ENCODE results near the gene PNPLA3.
"Not testable (repeated sequence)": the region's sequence is repeated elsewhere in the genome, so short reads cannot be mapped to it uniquely, and the experiment has no call there.

The PNPLA3 gene

GRCh38 chr22:43889860-43890253 is 33.7 kb upstream of the PNPLA3 start:
- DNase-seq (ENCODE audit: low spot score), result peak; percentile 14

GRCh38 chr22:43890901-43891331 is 32.7 kb upstream of the PNPLA3 start:
- no peak for DNase-seq (ENCODE audit: low spot score)

- no peak for DNase-seq (ENCODE audit: low spot score)
These were observed 32.0 kb upstream of the PNPLA3 start, which contains the start of gene PNPLA5 for GRCh38 chr22:43891360-43892182. TSS of gene PNPLA5 (minus strand) at chr22:43892013. CDS start at chr22:43891880, 133 bp downstream.

- no peak for DNase-seq (ENCODE audit: low spot score)
These were observed 31.3 kb upstream of the PNPLA3 start for GRCh38 chr22:43892183-43892894.

GRCh38 chr22:43893266-43893665 is 30.3 kb upstream of the PNPLA3 start:
- no peak for DNase-seq (ENCODE audit: low spot score)

- no peak for DNase-seq (ENCODE audit: low spot score)
These were observed 29.5 kb upstream of the PNPLA3 start for GRCh38 chr22:43894122-43894521.

GRCh38 chr22:43895986-43896645 is 27.5 kb upstream of the PNPLA3 start:
- DNase-seq (ENCODE audit: low spot score), result no peak

- DNase-seq (ENCODE audit: low spot score), result no peak
These were observed 25.8 kb upstream of the PNPLA3 start for GRCh38 chr22:43897751-43898261.

GRCh38 chr22:43900206-43900605 is 23.4 kb upstream of the PNPLA3 start:
- no peak for DNase-seq (ENCODE audit: low spot score)

- no peak for DNase-seq (ENCODE audit: low spot score)
These were observed 21.5 kb upstream of the PNPLA3 start for GRCh38 chr22:43901976-43902643.

GRCh38 chr22:43903033-43903432 is 20.6 kb upstream of the PNPLA3 start:
- not testable (repeated sequence) for DNase-seq (ENCODE audit: low spot score)

- DNase-seq (ENCODE audit: low spot score), result not testable (repeated sequence)
These were observed 19.2 kb upstream of the PNPLA3 start for GRCh38 chr22:43904412-43904811.

- DNase-seq (ENCODE audit: low spot score), result no peak
These were observed 17.9 kb upstream of the PNPLA3 start for GRCh38 chr22:43905681-43906080.

GRCh38 chr22:43909708-43910107 is 13.9 kb upstream of the PNPLA3 start:
- DNase-seq (ENCODE audit: low spot score), result no peak

- no peak for DNase-seq (ENCODE audit: low spot score)
These were observed 13.4 kb upstream of the PNPLA3 start for GRCh38 chr22:43910178-43910695.

- no peak for DNase-seq (ENCODE audit: low spot score)
These were observed 12.3 kb upstream of the PNPLA3 start for GRCh38 chr22:43911351-43911750.

- no peak for DNase-seq (ENCODE audit: low spot score)
These were observed 6.1 kb upstream of the PNPLA3 start for GRCh38 chr22:43917521-43917920.

GRCh38 chr22:43919106-43919973 is 4.3 kb upstream of the PNPLA3 start:
- no peak for DNase-seq (ENCODE audit: low spot score)

GRCh38 chr22:43921370-43921769 is 2.2 kb upstream of the PNPLA3 start:
- DNase-seq (ENCODE audit: low spot score), result no peak

GRCh38 chr22:43922123-43922522 is 1.5 kb upstream of the PNPLA3 start:
- DNase-seq (ENCODE audit: low spot score), result no peak

GRCh38 chr22:43923191-43923590 is 414 bp upstream of the PNPLA3 start:
- DNase-seq (ENCODE audit: low spot score), result peak; percentile 7
